HG03135 (cell line): Measurements from ENCODE around the gene L3MBTL2.

Source experiments
- ATAC-seq: cut with Tn5 transposase; IDR thresholded peaks from one replicate; pipeline ENCODE4 v1.9.1; 2021; ENCODE audit warnings: mild to moderate bottlenecking, moderate library complexity; ENCODE audit not compliant: unreplicated experiment

L3MBTL2 gene

GRCh38 chr22:41264408-41264941 is 59.4 kb downstream of the L3MBTL2 start:
- ATAC-seq: no peak

GRCh38 chr22:41267958-41268357 is 62.8 kb downstream of the L3MBTL2 start:
- ATAC-seq: no peak

GRCh38 chr22:41271787-41272186 is 66.7 kb downstream of the L3MBTL2 start:
- ATAC-seq: no peak

- no peak for ATAC-seq
Measured at GRCh38 chr22:41273128-41273527, 68.0 kb downstream of the L3MBTL2 start.

GRCh38 chr22:41274856-41275255 is 69.7 kb downstream of the L3MBTL2 start:
- ATAC-seq: no peak

- ATAC-seq: no peak
Measured at GRCh38 chr22:41280065-41280464, 75.0 kb downstream of the L3MBTL2 start.

- ATAC-seq: no peak
Measured at GRCh38 chr22:41280854-41281253, 75.7 kb downstream of the L3MBTL2 start.
